CD4-positive, alpha-beta T cell treated with Interleukin-12 subunit alpha and Interleukin-12 subunit beta, for 1 hour (primary cell): ENCODE results near the gene RAB7B.

ENCODE experiments used
- DNase-seq: peaks from one replicate; pipeline ENCODE4 v3.0.0-alpha.2; 2020

RAB7B gene

GRCh38 chr1:205945069-205945468 lies 58.1 kb downstream of the RAB7B start:
- DNase-seq, result no peak

GRCh38 chr1:205944525-205944924 lies 58.7 kb downstream of the RAB7B start:
- DNase-seq, result no peak

DNA sequence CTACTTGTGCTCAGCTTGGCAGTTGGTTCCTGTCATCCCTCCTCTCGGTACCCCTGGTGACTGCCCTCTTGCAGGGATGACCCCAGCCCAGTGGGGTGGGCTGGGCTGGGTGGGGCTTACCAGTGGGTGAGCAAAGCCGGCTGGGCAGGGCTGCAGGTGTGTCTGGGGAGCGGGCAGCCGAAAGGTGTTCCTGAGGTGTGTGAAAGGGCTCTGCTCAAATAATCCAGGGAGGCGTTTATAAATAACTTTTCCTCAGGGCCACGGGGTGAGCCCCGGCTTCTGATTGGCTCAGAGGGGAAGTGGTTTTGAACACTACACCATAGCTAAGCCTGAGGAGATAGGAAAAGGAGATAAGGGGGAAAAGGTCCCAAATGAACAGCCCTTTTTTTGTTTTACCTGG lies 60.0 kb downstream of the RAB7B start, which contains the start of gene SLC26A9:
Gene SLC26A9, minus strand, starts transcription at position 212 of the 400 bp plus-strand sequence. CDS start 7,636 bp downstream, outside the sequence.
- no peak for DNase-seq

DNA sequence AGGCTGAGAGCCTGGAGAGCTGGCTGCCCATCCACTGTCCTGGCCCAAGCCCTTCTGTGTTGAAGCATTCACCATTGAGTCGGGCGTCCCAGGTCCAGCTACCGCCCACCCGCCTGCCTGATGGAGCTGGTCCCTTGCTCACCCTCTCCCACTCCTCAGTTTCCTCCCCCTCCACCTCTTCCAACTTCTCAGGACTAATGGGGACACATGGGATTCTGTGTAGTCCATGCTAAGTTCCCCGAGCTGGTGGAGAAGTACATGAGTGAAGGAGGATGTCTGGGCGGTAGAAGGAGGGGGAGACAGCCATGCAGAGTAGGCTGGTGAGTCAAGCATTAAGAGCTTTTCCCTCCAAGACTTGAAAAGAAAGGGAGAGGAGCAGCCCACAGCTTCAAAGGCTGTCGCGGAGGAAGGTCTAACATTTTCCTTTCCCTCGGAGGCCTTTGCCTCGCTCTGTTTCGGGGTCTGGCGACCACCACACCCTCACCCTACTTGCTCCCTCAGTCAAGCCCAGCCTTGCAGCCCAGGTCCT lies 60.5 kb downstream of the RAB7B start:
- DNase-seq, result no peak

DNA sequence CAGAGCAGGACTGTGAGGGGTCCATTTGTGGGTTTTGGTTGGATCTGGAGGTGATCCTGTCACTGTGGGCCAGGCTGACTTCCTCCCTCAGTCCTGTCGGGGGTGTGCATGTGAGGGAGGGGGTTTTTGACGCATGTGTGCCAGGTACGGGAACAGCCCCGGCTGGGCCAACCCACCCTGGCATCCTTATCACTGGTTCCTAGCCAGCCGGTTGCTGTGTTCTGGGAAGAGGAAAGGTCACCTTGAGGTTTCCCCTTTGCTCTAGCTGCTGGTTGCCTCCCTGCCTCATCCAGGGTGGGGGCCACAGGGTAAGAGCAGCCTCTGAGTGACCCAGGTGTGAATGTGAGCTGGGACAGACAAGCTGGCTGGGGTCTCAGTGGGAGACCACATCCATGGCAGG lies 62.5 kb downstream of the RAB7B start:
- no peak for DNase-seq

- no peak for DNase-seq
Observed at GRCh38 chr1:205939690-205940330, 63.4 kb downstream of the RAB7B start.

DNA sequence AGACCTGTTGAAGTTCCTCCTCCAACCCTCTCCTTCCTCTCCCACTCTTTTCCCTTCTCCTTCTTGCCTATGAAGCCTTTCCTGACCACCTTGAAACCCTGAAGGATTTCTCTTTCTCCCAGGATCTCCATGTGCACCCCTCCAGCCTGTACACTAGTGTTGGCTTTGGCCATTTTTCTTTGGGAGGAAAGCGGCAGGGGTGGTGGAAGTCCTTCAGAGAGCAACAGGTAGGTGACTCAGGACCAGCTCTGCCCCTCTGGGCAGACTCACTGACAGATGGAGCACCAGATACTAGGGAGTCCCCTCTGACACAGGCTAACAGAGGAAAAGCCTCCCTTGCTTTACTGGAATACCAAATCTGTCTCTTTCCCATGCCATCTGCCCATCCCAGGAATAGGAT lies 64.5 kb downstream of the RAB7B start:
- DNase-seq, result no peak

GRCh38 chr1:205936846-205937586 lies 66.2 kb downstream of the RAB7B start:
- DNase-seq, result no peak

- no peak for DNase-seq
Observed at GRCh38 chr1:205936311-205936710, 66.9 kb downstream of the RAB7B start.

GRCh38 chr1:205935869-205936268 lies 67.3 kb downstream of the RAB7B start:
- DNase-seq, result no peak

DNA sequence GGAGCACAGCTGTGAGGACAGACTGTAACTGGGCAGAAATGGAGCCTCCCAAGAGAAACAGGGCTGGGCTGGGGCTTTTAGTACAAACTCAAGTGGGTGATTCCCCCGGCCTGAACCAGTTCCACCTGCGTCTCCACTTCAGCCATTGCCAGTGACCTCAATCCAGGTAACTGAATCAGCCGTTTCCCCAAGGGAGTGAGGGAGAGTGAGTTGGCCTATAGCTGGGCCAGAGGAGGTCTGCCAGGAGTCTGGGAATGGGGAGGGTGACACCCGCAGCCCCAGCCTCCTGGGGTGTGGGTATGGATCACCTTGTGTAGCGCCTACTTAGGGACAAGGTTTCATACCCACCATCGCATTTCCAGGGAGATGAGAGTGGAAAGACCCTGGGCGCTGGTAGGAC lies 68.4 kb downstream of the RAB7B start:
- no peak for DNase-seq

GRCh38 chr1:205933671-205934618 lies 69.2 kb downstream of the RAB7B start:
- DNase-seq, result no peak

- no peak for DNase-seq
Observed at GRCh38 chr1:205932776-205933175, 70.4 kb downstream of the RAB7B start.

DNA sequence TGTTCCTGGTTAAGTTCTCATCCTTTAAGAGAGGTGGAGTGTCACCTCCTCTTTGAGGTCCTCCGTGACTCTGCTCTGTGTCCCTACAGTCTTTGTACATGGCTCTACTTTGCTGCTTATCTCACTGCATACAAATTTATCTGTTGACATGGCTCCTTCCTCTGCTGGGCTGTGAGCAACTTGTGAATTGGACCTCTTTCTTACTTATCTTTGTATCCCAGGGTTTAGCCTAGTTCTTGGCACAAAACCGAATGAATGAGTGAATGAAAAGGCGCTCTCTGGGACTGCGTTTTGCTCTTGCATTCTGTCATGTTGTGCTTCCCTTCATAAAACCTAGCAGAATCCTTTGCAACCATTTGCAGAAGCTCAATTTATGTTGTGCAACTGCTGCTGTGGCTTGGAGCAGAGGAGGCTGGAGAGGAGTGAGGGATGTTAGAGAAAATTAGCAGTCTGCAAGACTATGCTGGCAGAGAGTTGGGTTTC lies 72.4 kb downstream of the RAB7B start:
- no peak for DNase-seq

- no peak for DNase-seq
Observed at GRCh38 chr1:205930195-205930577, 73.0 kb downstream of the RAB7B start.

DNA sequence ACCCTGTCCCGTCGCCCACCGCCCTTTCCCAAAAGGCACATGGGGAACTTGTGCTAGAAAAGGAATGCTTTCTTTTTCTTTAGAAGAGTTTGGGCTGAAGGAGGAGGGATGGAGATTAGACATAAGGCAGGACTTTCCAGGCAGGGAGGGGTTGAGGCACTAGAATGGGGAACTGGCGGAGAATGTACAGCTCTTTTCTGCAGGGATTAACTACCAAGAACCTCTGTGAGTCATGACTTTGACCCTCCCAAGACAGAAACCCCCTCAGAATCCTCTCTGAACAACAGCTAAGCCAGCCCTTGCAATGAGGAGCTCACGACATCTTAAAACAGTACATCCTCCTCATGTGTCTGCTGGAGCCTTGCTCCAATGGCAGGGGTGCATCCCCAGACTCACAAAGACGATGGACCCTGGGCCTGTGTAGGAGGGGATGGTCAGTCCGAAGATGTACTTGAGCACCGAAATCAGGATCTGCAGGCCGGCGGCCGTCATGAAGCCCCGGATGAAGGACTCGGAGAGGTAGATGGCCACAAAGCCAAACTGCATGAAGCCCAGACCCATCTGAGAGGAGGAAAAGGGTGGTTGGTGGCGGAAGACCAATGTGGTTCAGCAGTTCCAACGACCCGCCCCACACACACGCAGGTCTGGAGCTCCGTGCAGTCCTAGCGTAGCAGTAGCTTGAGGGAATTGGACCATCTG lies 73.5 kb downstream of the RAB7B start:
- no peak for DNase-seq

DNA sequence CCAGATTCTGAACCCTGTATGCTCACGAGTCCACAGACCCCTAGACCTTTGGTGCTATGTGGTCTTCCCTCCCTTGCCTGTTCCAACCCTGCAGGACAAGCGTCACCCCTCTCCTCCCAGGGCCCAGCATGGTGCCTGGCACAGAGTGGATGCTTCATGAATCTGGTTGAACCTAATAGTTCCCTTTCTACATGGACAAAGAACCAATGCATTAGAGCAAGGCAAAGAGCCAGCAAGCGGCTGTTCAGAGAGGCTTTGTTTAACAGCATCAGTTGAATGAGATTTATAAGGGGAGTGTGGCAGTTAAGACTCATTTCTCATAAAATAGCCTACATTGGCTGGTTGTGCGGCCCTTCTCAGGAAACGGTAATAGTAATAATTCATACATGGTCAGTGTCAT lies 74.9 kb downstream of the RAB7B start:
- no peak for DNase-seq

- DNase-seq, result no peak
Observed at GRCh38 chr1:205927676-205928075, 75.5 kb downstream of the RAB7B start.

DNA sequence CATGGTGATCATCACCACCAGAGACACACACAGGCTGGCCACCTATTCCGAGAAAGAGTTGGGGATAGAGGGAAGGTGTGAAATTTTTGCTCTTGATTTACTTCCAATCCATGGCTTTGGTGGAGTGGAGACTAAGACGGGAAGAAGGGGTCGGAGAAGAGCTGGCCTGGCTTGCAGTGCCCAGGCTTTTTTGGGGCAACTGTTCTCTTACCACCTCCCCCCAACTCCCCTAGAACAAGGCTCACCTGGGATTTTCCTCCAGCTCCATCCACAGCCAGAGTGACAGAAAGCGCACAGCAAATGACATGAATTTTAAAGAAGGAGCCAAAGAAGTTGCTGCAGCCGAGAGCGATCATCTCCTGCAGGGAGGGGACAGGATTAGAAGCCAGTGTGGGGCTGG lies 75.9 kb downstream of the RAB7B start:
- no peak for DNase-seq
